ENCODE measurements around the gene NAV2. TPM values are rescaled to one million over a fixed set of nuclear protein-coding genes. Genes with fewer than 3 reads are reported as not detected.

The NAV2 gene
- polyA plus RNA-seq, 1 donor (not counting 4 experiments of a cell fraction or from before 2014, with no cell fraction given) = 4.0 TPM

DNA sequence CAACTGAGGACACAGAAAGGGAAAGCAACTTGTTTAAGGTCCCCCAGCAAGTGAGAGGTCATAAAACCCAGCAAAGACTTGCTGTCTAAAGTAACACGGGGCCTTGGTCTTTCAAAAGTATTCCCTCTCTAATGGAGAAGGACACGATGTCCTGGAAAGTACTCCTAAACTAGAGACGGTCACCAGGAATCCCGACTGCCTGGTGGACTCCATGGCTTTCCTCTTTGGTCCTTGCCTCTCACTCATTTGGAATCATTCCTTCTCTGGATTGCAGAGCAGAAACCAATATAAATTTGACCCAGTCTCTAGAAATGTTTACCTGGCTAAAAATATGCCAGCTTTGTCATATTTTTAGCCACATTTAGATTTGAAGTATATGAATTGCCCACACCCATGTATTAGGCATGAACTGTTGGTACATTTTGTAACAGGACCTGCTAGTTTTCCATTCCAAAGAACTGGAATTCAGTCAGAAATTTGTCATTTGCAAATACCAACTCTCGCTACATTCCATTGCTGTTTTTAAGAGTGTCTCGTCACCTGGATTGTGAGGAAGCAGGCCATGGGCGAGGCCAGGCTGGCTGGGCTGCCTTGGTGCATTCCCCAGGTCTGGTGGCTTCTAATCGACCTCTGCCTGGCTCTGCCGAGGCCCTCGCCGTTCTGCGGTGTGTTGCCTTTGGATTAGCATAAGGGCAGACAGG, 12.9 kb downstream of the NAV2 start:
- Histone ChIP-seq H3K36me3 (ENCODE audit: control insufficient read depth in 2 of 2, extremely low read depth in 1 of 2, insufficient read depth in 2 of 2, low read length in 2 of 2) (no peaks in the 10 kb centered on the region), H2AFZ (ENCODE audit: control insufficient read depth, low read length) (no peak overlapping the region), H3K27ac (ENCODE audit: control insufficient read depth, insufficient read depth, low read length) (no peak overlapping the region), H3K27me3 (ENCODE audit: control insufficient read depth, extremely low read depth, insufficient read depth, low read length) (no peaks in the 10 kb centered on the region), H4K20me1 (ENCODE audit: control insufficient read depth, extremely low read depth, insufficient read depth, low read length) (no peaks in the 10 kb centered on the region), H3K9me1 (ENCODE audit: control insufficient read depth, extremely low read depth, insufficient read depth, low read length) (no peaks in the 10 kb centered on the region), H3K4me1 (ENCODE audit: control insufficient read depth, extremely low read depth, insufficient read depth, low read length) (peaks cover 9% of the 10 kb centered on the region), H3K4me3 (ENCODE audit: control insufficient read depth in 2 of 3, extremely low read depth in 1 of 3, insufficient read depth in 2 of 3, low read depth in 1 of 3, low read length in 3 of 3) (no peak overlapping the region), H3K79me2 (ENCODE audit: control insufficient read depth, insufficient read depth, low read length) (no peaks in the 10 kb centered on the region), H3K9ac (ENCODE audit: control insufficient read depth, extremely low read depth, insufficient read depth, low read length) (no peak overlapping the region), H3K4me2 (ENCODE audit: control insufficient read depth, extremely low read depth, insufficient read depth, low read depth, low read length) (no peak overlapping the region), H3K9me3 (ENCODE audit: control insufficient read depth, low read depth, low read length) (no peaks in the 10 kb centered on the region)
- DNase-seq (ENCODE audit: low read depth, low spot score) (no peak), FAIRE-seq (no peak)
- dilution Hi-C loops (cut with MboI; ENCODE audit: extremely low pct_ligation_motif_present, low sequenced_read_pairs) = no loop called here
- TF ChIP-seq, protein P1, sequence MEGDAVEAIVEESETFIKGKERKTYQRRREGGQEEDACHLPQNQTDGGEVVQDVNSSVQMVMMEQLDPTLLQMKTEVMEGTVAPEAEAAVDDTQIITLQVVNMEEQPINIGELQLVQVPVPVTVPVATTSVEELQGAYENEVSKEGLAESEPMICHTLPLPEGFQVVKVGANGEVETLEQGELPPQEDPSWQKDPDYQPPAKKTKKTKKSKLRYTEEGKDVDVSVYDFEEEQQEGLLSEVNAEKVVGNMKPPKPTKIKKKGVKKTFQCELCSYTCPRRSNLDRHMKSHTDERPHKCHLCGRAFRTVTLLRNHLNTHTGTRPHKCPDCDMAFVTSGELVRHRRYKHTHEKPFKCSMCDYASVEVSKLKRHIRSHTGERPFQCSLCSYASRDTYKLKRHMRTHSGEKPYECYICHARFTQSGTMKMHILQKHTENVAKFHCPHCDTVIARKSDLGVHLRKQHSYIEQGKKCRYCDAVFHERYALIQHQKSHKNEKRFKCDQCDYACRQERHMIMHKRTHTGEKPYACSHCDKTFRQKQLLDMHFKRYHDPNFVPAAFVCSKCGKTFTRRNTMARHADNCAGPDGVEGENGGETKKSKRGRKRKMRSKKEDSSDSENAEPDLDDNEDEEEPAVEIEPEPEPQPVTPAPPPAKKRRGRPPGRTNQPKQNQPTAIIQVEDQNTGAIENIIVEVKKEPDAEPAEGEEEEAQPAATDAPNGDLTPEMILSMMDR (optimal IDR thresholded peaks at IDR 0.05 in 1 of 3, IDR thresholded peaks at IDR 0.05 in 1 of 3, conservative IDR thresholded peaks at IDR 0.05 in 1 of 3; ENCODE audit: extremely low read depth in 1 of 3, insufficient read depth in 2 of 3, low read length in 3 of 3) = no peak
- no peak for TF ChIP-seq EZH2 (IDR thresholded peaks at IDR 0.05; ENCODE audit: low read length)

DNA sequence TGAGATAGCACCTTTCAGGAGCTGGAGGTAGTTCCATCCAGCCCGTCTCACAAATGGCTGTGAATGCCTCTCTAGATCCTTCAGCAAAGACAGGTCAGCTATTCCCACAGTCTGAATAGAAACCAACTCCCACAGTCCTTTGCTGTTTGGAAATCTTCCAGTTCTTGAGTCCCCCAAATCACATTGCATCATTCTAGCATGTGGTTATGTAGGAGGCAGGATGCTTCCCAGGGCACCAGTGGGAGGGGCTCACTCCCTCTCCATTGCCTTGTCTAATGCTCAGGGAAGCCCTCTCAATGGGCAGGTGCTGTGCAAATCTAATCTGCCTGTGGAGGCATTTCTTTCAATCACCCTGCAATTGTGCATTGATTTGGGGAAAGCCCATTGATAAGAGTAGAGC, 14.6 kb downstream of the NAV2 start:
- Histone ChIP-seq H3K79me2 (ENCODE audit: control insufficient read depth, insufficient read depth, low read length) (no peaks in the 10 kb centered on the region), H3K4me2 (ENCODE audit: control insufficient read depth, extremely low read depth, insufficient read depth, low read depth, low read length) (no peak overlapping the region), H4K20me1 (ENCODE audit: control insufficient read depth, extremely low read depth, insufficient read depth, low read length) (no peaks in the 10 kb centered on the region), H3K27me3 (ENCODE audit: control insufficient read depth, extremely low read depth, insufficient read depth, low read length) (no peaks in the 10 kb centered on the region), H3K9ac (ENCODE audit: control insufficient read depth, extremely low read depth, insufficient read depth, low read length) (no peak overlapping the region), H3K9me3 (ENCODE audit: control insufficient read depth, low read depth, low read length) (no peaks in the 10 kb centered on the region), H3K4me3 (ENCODE audit: control insufficient read depth in 2 of 3, extremely low read depth in 1 of 3, insufficient read depth in 2 of 3, low read depth in 1 of 3, low read length in 3 of 3) (no peak overlapping the region), H3K27ac (ENCODE audit: control insufficient read depth, insufficient read depth, low read length) (no peak overlapping the region), H3K9me1 (ENCODE audit: control insufficient read depth, extremely low read depth, insufficient read depth, low read length) (no peaks in the 10 kb centered on the region), H2AFZ (ENCODE audit: control insufficient read depth, low read length) (no peak overlapping the region), H3K4me1 (ENCODE audit: control insufficient read depth, extremely low read depth, insufficient read depth, low read length) (peaks cover 9% of the 10 kb centered on the region), H3K36me3 (ENCODE audit: control insufficient read depth in 2 of 2, extremely low read depth in 1 of 2, insufficient read depth in 2 of 2, low read length in 2 of 2) (no peaks in the 10 kb centered on the region)
- dilution Hi-C loops (cut with MboI; ENCODE audit: extremely low pct_ligation_motif_present, low sequenced_read_pairs) = no loop called here
- no peak for DNase-seq (ENCODE audit: low read depth, low spot score)
- FAIRE-seq = no peak
- TF ChIP-seq, protein P1 (optimal IDR thresholded peaks at IDR 0.05 in 1 of 3, IDR thresholded peaks at IDR 0.05 in 1 of 3, conservative IDR thresholded peaks at IDR 0.05 in 1 of 3; ENCODE audit: extremely low read depth in 1 of 3, insufficient read depth in 2 of 3, low read length in 3 of 3) = no peak
- no peak for TF ChIP-seq EZH2 (IDR thresholded peaks at IDR 0.05; ENCODE audit: low read length)
